Stimulated activated CD4-positive, alpha-beta T cell treated with anti-CD3 and anti-CD28 coated beads, Interleukin-2, amount 100 ng/mL, for 48 hours (primary cell): ENCODE results near the gene CYP2D6.

ENCODE experiments used
- DNase-seq, 2 donors: peaks; one replicate each; pipeline ENCODE4 v3.0.0-alpha.2; 2020

Gene CYP2D6

DNA sequence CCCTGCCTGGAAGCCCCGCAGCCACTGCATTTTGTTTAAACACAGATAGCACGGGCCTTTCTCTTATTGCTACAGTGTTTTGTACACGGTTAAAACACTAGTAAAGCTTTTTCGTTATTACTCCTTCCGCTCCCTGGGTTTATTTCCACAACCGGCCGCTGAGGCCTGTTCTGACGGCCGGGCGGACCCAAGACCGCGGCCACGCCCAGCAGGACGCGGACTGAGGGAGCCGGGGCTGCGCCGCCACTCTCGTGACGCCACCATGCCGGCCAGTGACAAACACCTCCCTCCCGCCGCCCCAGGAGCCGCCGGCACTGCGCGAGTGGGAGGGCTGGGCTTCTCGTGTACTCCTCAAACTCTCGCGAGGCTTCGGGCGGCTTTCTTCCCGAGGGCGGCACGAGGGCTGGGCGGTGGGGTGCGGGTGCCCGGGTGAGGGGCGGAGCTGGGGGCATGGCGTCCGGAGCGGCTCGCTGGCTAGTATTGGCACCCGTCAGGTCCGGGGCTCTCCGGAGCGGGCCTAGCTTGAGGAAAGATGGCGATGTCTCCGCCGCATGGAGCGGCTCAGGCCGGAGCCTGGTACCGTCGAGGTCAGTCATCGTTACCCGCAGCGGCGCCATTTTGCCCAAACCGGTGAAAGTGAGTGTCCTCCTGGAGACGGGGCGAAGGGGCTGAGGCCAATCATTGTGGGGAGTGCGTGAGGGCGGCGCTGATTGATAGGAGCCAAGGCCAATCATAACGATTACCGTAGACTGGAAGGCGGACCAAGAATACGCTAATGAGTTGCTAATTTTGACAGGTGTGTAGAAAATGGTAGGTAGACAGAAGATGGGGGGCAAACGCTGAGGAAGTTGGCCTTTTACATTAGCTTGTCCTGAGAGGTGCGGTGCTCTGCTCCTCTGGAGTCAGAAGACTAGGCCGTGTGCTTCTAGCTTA is 51.0 kb downstream of the CYP2D6 start, which contains the start of gene SMDT1:
Gene SMDT1 (plus strand): TSS at position 382 of the 933 bp plus-strand sequence. CDS start 69 bp downstream, at position 451.
- DNase-seq: peak; percentile 96 to 97

DNA sequence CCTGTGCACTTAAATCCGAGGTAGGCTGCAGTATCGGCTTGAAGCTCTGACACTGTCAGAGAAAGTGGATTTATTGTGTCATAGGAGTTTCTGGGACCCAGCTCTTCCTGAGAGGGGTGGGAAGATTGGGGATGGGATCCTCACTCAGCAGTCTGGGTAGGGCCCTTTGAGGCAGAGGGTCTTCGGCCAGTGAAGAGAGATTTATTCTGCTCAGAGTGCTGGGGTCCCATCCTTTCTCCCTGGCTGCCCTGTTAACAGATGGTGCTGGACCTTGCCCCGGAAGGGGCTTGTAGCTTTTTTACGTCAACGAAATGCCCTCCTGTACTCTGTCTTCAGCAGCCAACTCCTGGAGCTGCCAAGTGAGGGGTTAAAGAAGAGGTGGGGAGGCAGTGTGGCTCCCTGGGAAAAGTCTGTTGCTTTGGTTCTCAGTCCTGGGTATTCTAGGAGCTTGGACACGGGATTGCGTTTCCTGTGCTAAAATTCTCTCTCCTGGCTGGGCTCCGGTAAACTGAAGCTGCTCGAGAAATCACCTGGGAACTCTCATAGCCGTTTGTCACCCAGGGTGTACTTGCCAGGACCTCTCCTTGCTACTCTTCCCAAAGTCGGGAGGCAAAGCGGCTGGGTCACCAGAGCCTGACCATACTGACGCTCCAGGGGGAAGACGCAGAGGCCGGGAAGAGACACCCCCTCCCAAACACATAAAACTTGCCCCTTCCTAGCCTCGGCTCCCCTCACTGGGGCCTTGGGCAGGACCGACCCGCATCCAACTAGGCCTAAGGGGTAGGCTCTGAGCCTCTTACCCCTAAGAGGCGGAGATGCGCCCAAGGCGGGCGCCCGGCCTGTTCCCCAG is 51.9 kb downstream of the CYP2D6 start:
- DNase-seq: no peak

DNA sequence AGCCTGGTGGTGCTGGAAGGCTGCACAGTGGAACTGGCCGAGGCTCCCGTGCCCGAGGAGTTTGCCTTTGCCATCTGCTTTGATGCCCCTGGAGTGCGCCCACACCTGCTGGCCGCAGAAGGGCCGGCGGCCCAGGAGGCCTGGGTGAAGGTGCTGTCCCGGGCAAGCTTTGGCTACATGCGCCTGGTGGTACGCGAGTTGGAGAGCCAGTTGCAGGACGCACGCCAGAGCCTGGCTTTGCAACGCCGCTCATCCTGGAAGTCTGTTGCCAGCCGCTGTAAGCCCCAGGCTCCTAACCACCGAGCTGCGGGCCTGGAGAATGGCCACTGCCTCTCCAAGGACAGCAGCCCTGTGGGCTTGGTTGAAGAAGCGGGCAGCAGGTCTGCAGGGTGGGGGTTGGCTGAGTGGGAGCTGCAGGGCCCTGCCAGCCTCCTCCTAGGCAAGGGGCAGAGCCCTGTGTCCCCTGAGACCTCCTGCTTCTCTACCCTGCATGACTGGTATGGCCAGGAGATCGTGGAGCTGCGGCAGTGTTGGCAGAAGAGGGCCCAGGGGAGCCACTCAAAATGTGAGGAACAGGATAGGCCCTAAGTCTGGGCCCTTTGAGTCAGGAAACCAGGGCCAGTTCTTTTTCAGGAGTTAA is 53.0 kb downstream of the CYP2D6 start:
- no peak for DNase-seq

DNA sequence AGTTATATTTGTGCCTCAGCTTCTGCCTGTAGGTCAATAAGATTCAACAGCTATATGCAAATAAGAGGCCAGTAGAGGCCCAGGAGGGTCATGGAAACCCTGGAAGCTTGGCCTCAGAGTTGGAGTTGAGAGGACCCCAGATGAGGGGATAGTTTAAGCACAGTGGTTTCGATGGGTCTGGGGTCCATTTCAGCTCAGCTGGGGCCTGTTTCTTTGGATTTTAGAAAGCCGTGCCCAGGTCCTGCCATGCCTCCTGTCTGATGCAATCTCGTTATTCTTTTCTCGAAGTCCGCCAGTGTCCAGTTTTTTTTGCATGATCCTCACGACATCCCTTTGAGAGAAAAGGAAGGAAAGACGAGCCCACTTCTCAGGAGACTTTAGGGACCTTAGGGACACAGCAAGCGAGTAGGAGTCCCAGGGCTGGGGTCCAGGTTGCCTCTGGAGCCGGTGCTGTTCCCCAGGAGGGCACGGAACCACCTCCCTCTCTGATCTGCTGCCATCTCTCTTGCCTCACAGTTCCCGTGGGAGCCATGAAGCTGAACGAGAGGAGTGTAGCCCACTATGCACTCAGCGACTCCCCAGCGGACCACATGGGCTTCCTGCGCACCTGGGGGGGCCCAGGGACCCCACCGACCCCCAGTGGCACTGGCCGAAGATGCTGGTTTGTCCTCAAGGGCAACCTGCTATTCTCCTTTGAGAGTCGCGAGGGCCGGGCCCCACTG is 53.7 kb downstream of the CYP2D6 start:
- DNase-seq: no peak
